HG02759 (cell line): ENCODE data around the gene TOP1.

Source experiments
- ATAC-seq: cut with Tn5 transposase; IDR thresholded peaks from one replicate; pipeline ENCODE4 v1.9.1; 2021; ENCODE audit warnings: mild to moderate bottlenecking, moderate library complexity; ENCODE audit not compliant: unreplicated experiment

Gene TOP1

GRCh38 chr20:41054070-41054846 lies 25.6 kb downstream of the TOP1 start:
- no peak for ATAC-seq

- no peak for ATAC-seq
Measured at GRCh38 chr20:41054847-41055230, 26.2 kb downstream of the TOP1 start.

- no peak for ATAC-seq
Measured at GRCh38 chr20:41055679-41056078, 27.1 kb downstream of the TOP1 start.

DNA sequence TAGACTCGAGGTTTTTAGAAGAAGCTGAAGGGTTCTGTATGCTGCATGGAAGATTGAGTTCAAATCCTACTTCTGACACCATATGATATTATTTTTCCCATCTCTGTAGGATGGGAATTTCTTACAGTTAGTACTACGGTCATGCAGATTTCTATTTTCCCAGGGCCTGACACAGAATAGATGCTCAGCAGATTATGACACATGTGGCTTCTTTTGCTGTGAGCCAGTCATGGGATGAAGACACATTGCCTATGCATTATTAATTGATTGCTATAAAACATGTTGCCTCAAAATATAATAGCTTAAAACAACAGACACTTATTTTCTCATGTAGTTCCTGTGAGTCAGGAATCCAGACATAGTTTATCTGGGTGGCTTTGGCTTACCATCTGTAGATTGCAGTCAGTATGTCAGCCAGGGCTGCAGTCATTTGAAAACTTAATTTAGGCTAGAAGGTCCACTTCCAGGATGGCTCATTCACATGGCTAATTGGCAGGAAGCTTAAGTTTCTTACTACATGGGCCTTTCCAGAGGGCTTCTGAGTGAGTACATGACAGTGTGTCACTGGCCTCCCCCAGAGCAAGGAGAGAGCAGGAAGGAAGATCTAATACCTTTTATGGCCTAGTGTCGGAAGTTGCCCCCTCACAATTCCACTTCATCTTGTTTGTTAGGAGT lies 29.5 kb downstream of the TOP1 start:
- no peak for ATAC-seq

GRCh38 chr20:41058674-41059635 lies 30.3 kb downstream of the TOP1 start:
- no peak for ATAC-seq

DNA sequence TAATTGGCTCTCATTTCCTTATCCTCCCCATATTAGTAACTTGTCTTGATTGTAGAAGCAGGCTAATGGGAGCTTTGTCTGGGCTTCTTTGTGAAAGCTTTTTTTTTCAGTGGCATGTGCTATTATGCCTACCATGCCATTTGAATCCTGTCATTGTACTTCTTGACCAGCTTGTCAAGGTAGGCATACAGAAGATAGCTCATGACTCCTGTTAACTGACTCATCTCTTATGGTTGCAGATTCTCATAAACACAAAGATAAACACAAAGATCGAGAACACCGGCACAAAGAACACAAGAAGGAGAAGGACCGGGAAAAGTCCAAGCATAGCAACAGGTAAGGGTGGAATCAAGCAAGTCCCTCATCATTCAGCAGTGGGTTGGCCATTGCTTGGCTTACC lies 32.5 kb downstream of the TOP1 start:
- no peak for ATAC-seq

GRCh38 chr20:41063442-41063841 lies 34.8 kb downstream of the TOP1 start:
- no peak for ATAC-seq

DNA sequence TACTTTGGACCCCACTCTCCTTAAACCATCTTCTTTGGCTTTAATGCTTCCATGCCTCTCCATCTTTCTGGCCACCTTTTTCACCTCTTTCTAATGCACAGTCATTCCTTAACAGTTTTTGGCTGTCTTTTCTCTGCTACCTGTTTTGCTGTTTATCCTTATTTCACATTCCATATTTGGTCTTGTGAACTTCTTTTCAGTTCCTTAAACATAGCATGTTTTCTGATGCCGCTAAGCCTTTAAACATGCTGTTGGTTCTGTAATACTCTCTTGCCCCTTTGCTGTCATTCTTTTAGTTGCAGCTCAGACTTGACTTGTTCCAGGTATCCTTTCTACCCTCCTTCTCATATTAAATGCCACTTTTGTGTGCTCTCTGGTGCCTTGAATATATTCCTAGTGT lies 35.8 kb downstream of the TOP1 start:
- ATAC-seq: no peak

GRCh38 chr20:41065716-41066115 lies 37.1 kb downstream of the TOP1 start:
- no peak for ATAC-seq

DNA sequence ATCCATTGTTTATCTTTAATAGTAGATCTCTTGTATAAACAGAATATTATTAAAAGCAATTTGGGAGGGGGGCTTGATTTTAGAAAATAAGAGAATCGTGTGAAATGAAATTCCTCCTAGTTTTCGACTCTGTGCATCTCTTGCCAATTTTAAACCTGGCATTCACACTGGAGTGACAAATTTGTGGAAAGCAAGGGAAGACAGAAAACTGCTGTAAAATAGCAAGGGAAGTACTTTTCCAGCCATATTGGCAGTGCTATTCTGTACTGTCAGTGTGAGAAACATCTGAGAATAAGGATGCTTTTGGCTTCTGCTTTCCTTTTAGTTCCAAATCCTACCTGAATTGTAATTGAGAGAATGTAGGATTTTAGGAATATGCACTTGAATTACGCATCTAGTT lies 40.2 kb downstream of the TOP1 start:
- no peak for ATAC-seq

- ATAC-seq: no peak
Measured at GRCh38 chr20:41072190-41072863, 43.7 kb downstream of the TOP1 start.

DNA sequence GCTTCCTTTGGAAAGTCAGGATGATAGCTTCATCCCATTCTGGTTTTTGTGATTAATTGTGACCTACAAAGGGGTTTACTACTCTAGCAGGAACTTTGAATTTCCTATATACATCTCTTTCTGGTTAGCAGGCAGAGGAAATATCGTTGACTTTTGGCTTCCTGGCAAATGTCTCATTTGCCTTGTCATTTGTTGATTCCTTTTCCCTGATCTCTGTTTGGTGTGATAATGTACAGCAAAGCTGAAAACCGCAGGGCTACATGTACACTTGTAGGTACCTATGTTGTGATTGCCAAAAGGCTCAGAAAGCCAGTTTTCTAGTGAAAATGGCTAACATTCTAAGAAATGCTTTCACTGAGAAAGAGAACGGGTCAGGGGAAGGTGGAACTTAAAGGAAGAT lies 44.3 kb downstream of the TOP1 start:
- no peak for ATAC-seq

GRCh38 chr20:41074441-41074840 lies 45.8 kb downstream of the TOP1 start:
- no peak for ATAC-seq

- no peak for ATAC-seq
Measured at GRCh38 chr20:41076776-41077175, 48.2 kb downstream of the TOP1 start.

- no peak for ATAC-seq
Measured at GRCh38 chr20:41078329-41078728, 49.7 kb downstream of the TOP1 start.

DNA sequence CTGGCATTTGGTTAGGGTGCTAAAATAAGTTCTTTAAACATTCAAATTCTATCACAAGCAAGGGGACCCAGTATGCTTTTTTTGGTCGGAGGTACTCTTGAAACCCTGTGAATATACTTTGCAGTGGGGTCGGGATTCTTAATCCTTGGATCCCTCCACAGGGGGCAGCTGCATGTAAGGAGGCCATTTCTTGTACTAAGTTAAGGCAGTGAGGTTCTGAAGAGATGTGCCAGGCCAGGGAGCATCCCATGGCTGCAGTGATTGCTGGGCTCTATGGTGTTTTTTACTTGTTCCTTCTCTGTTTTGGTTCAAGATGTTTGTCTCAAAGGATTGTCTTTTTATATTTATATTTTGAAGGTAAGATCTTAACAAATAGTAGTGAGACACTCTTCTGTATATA lies 50.4 kb downstream of the TOP1 start:
- ATAC-seq: no peak

DNA sequence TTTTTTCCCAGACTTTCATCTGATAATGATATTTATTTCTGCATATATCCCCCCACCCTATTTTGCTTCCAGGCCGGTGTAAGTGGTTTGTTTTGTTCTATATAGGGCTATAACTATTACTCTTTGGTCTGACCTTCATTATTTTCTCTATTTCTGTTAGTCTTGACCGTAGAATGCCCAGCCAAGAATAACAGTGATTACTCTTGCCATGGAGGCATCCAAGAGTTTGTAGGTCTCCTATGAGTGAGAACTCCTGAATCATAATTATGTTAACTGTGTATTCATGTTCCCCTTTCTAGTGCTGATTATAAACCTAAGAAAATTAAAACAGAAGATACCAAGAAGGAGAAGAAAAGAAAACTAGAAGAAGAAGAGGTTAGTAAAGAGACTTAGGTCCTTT lies 52.2 kb downstream of the TOP1 start:
- no peak for ATAC-seq

GRCh38 chr20:41081276-41081814 lies 52.7 kb downstream of the TOP1 start:
- ATAC-seq: no peak

DNA sequence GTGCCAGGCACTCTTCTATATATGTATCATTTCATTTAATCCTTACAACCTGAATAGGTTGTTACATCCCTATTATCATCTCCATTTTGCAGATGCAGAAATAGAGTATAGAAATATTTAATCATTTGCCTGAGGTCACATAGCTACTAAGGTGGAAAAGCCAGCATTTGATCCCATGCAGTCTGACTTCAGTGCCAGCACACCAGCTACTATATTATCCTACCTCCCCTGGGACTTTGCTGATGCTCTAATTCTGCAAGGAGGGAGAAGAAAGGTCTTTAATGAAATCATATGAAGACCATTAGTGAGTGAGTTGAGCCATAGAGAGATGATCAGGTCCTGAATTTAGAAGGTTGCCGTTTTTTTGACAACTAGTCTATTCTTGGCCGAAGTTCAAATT lies 53.7 kb downstream of the TOP1 start:
- no peak for ATAC-seq

GRCh38 chr20:41085606-41086005 lies 57.0 kb downstream of the TOP1 start:
- no peak for ATAC-seq
